Measurements from ENCODE around the gene ENGASE. TPM values are rescaled to one million over a fixed set of nuclear protein-coding genes. Genes with fewer than 3 reads are reported as not detected.

Gene ENGASE
- total RNA-seq, 4 donors from 2014 or later, result 21.6 to 60.7 (median 31.7) TPM

DNA sequence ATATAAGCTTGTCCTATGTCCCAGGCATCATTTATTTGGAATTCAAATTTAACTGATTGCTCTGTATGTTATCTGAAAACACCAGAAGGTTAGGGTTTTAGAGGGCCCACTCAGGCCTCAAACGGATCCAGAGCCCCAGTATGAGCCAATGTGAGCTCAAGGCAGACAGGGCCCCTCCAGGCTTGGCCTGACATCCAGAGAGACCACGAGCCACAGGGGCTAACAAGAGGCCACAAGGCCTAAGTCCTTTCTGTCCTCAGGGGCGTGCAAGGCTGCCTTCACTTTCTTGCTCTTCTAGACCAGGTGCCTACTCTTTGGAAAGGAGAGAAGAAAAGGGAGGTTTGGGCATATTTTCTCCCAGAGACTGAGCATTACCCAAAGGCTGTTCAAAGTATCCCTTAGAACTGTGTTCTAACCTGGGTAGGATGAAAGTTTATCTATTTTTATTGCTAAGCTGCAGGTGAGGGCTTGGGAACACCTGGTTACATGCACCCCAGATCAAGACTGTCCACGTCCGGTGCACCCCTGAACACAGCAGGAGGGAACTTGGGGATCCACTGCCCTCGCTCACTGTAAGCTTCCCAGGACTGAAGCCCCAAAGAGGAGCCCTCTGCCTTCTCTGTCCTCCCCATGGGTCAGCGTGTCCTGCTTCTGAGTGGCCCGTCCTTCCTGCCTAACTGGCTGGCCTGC, 1.5 kb upstream of the ENGASE start:
- TF ChIP-seq, protein P1, sequence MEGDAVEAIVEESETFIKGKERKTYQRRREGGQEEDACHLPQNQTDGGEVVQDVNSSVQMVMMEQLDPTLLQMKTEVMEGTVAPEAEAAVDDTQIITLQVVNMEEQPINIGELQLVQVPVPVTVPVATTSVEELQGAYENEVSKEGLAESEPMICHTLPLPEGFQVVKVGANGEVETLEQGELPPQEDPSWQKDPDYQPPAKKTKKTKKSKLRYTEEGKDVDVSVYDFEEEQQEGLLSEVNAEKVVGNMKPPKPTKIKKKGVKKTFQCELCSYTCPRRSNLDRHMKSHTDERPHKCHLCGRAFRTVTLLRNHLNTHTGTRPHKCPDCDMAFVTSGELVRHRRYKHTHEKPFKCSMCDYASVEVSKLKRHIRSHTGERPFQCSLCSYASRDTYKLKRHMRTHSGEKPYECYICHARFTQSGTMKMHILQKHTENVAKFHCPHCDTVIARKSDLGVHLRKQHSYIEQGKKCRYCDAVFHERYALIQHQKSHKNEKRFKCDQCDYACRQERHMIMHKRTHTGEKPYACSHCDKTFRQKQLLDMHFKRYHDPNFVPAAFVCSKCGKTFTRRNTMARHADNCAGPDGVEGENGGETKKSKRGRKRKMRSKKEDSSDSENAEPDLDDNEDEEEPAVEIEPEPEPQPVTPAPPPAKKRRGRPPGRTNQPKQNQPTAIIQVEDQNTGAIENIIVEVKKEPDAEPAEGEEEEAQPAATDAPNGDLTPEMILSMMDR (IDR thresholded peaks at IDR 0.05; ENCODE audit: low read depth), result no peak

- TF ChIP-seq, protein P1 (IDR thresholded peaks at IDR 0.05; ENCODE audit: low read depth), result no peak
Measured at GRCh38 chr17:79073706-79074088, 927 bp upstream of the ENGASE start.

GRCh38 chr17:79075446-79075750, 774 bp downstream of the ENGASE start:
- TF ChIP-seq, protein P1 (IDR thresholded peaks at IDR 0.05; ENCODE audit: low read depth), result no peak

- TF ChIP-seq, protein P1 (IDR thresholded peaks at IDR 0.05; ENCODE audit: low read depth), result no peak
Measured at GRCh38 chr17:79075861-79076406, 1.3 kb downstream of the ENGASE start.

- TF ChIP-seq, protein P1 (IDR thresholded peaks at IDR 0.05; ENCODE audit: low read depth), result no peak
Measured at GRCh38 chr17:79077587-79077986, 3.0 kb downstream of the ENGASE start.

DNA sequence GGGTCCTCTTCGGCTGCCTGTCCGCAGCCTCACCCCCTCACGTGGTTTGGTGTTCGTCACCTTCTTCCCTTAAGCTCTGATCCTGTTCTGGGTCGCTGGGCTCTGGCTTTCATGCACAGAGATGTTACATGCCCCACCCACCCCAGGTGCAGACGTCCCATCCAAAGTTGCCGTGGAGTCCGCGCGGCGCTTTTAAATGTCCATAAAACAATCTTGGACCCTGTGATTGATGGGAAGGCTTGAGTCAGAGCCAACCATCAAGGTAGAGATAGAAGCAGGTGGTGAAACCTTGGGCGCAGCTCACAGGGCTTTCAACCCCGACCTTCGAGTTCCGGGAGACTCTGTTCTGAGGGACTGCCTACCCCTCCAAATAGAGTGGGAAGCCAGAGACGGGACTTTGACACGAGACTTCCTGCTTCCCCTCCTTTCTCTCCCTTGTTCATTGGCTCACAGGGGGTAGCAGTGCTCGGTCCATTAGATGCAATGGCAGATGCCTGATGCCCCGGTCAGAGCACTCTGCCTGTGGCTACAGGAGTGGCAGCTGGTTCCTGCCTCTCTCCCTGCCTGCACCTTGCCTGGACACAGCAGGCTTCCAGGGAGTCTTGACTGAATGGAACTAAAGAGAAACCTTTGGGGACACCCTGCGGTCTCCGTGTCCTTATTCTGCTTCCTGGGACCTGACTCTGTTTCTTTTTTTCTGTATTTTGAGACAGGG, 4.0 kb downstream of the ENGASE start:
- TF ChIP-seq, protein P1 (IDR thresholded peaks at IDR 0.05; ENCODE audit: low read depth), result no peak

GRCh38 chr17:79079421-79080200, 5.0 kb downstream of the ENGASE start:
- TF ChIP-seq, protein P1 (IDR thresholded peaks at IDR 0.05; ENCODE audit: low read depth), result no peak
